Mucosa of stomach (tissue), 1 donor: Measurements from ENCODE around the gene MEIS2.

Source experiments
- H3K27me3 ChIP-seq: one replicate; pipeline ENCODE4 v1.7.0; 2013; ENCODE audit warnings: mild to moderate bottlenecking, low read length; ENCODE audit not compliant: control insufficient read depth, insufficient read depth
- H3K36me3 ChIP-seq: one replicate; pipeline ENCODE4 v1.7.0; 2013; ENCODE audit warnings: low read length; ENCODE audit not compliant: control insufficient read depth, insufficient read depth
- H3K4me1 ChIP-seq: one replicate; pipeline ENCODE4 v1.7.0; 2013; ENCODE audit warnings: mild to moderate bottlenecking, low read length; ENCODE audit not compliant: control insufficient read depth, insufficient read depth
- H3K4me3 ChIP-seq: one replicate; pipeline ENCODE4 v1.7.0; 2013; ENCODE audit warnings: low read length
- H3K9ac ChIP-seq: one replicate; pipeline ENCODE4 v1.7.0; 2013; ENCODE audit warnings: mild to moderate bottlenecking, low read length, moderate library complexity
- H3K9me3 ChIP-seq: one replicate; pipeline ENCODE4 v1.7.0; 2013; ENCODE audit warnings: mild to moderate bottlenecking, low read length, moderate library complexity; ENCODE audit not compliant: control insufficient read depth
- donor health status: Pancreatic carcinoma.

The MEIS2 gene

GRCh38 chr15:37080261-37080921 lies 20.0 kb downstream of the MEIS2 start:
- peaks cover 4% of the 10 kb centered on the region for H3K36me3 ChIP-seq
- no peaks in the 10 kb centered on the region for H3K27me3 ChIP-seq
- H3K4me1 ChIP-seq = peaks cover 7% of the 10 kb centered on the region
- H3K4me3 ChIP-seq = no peak overlapping the region
- H3K9me3 ChIP-seq = no peaks in the 10 kb centered on the region
- H3K9ac ChIP-seq = no peak overlapping the region

- Histone ChIP-seq H3K9me3 (no peaks in the 10 kb centered on the region), H3K9ac (no peak overlapping the region), H3K4me1 (peaks cover 4% of the 10 kb centered on the region), H3K27me3 (no peaks in the 10 kb centered on the region), H3K36me3 (no peaks in the 10 kb centered on the region), H3K4me3 (no peak overlapping the region)
Measured at GRCh38 chr15:37079726-37080125, 20.6 kb downstream of the MEIS2 start.

GRCh38 chr15:37078566-37078965 lies 21.8 kb downstream of the MEIS2 start:
- Histone ChIP-seq H3K36me3 (no peaks in the 10 kb centered on the region), H3K4me1 (peaks cover 4% of the 10 kb centered on the region)

GRCh38 chr15:37077623-37078351 lies 22.6 kb downstream of the MEIS2 start:
- Histone ChIP-seq H3K27me3 (no peaks in the 10 kb centered on the region), H3K4me3 (no peak overlapping the region), H3K36me3 (no peaks in the 10 kb centered on the region), H3K9me3 (no peaks in the 10 kb centered on the region), H3K4me1 (peaks cover 4% of the 10 kb centered on the region), H3K9ac (no peak overlapping the region)

More at GRCh38 chr15:37078566-37078965, 21.8 kb downstream of the MEIS2 start:
- Histone ChIP-seq H3K9ac (no peak overlapping the region), H3K9me3 (no peaks in the 10 kb centered on the region), H3K4me3 (no peak overlapping the region), H3K27me3 (no peaks in the 10 kb centered on the region)

- no peaks in the 10 kb centered on the region for H3K36me3 ChIP-seq
- H3K9me3 ChIP-seq = no peaks in the 10 kb centered on the region
- no peak overlapping the region for H3K9ac ChIP-seq
- no peak overlapping the region for H3K4me3 ChIP-seq
- peaks cover 4% of the 10 kb centered on the region for H3K4me1 ChIP-seq
- no peaks in the 10 kb centered on the region for H3K27me3 ChIP-seq
Measured at GRCh38 chr15:37076543-37076942, 23.8 kb downstream of the MEIS2 start.

GRCh38 chr15:37075777-37076176 lies 24.6 kb downstream of the MEIS2 start:
- no peaks in the 10 kb centered on the region for H3K36me3 ChIP-seq
- no peaks in the 10 kb centered on the region for H3K27me3 ChIP-seq
- no peak overlapping the region for H3K4me3 ChIP-seq
- H3K4me1 ChIP-seq = peaks cover 4% of the 10 kb centered on the region
- H3K9me3 ChIP-seq = no peaks in the 10 kb centered on the region
- H3K9ac ChIP-seq = no peak overlapping the region

- Histone ChIP-seq H3K4me1 (no peaks in the 10 kb centered on the region), H3K9ac (no peak overlapping the region), H3K36me3 (no peaks in the 10 kb centered on the region), H3K4me3 (no peak overlapping the region), H3K27me3 (no peaks in the 10 kb centered on the region), H3K9me3 (no peaks in the 10 kb centered on the region)
Measured at GRCh38 chr15:37072181-37072580, 28.2 kb downstream of the MEIS2 start.

GRCh38 chr15:37071134-37071533 lies 29.2 kb downstream of the MEIS2 start:
- no peaks in the 10 kb centered on the region for H3K36me3 ChIP-seq

GRCh38 chr15:37070686-37071085 lies 29.7 kb downstream of the MEIS2 start:
- no peaks in the 10 kb centered on the region for H3K9me3 ChIP-seq
- H3K4me3 ChIP-seq = no peak overlapping the region
- no peaks in the 10 kb centered on the region for H3K4me1 ChIP-seq
- H3K27me3 ChIP-seq = no peaks in the 10 kb centered on the region
- no peaks in the 10 kb centered on the region for H3K36me3 ChIP-seq
- no peak overlapping the region for H3K9ac ChIP-seq

More at GRCh38 chr15:37071134-37071533, 29.2 kb downstream of the MEIS2 start:
- Histone ChIP-seq H3K4me1 (no peaks in the 10 kb centered on the region), H3K9ac (no peak overlapping the region), H3K9me3 (no peaks in the 10 kb centered on the region), H3K27me3 (no peaks in the 10 kb centered on the region), H3K4me3 (no peak overlapping the region)

- Histone ChIP-seq H3K4me3 (no peak overlapping the region), H3K9ac (no peak overlapping the region), H3K9me3 (no peaks in the 10 kb centered on the region), H3K4me1 (peaks cover 25% of the 10 kb centered on the region), H3K27me3 (no peaks in the 10 kb centered on the region), H3K36me3 (no peaks in the 10 kb centered on the region)
Measured at GRCh38 chr15:37061996-37062395, 38.4 kb downstream of the MEIS2 start.

- no peaks in the 10 kb centered on the region for H3K36me3 ChIP-seq
- no peaks in the 10 kb centered on the region for H3K27me3 ChIP-seq
- no peak overlapping the region for H3K4me3 ChIP-seq
- H3K4me1 ChIP-seq = peaks cover 36% of the 10 kb centered on the region
- H3K9me3 ChIP-seq = no peaks in the 10 kb centered on the region
- no peak overlapping the region for H3K9ac ChIP-seq
Measured at GRCh38 chr15:37059086-37059485, 41.3 kb downstream of the MEIS2 start.

GRCh38 chr15:37058316-37058985 lies 41.9 kb downstream of the MEIS2 start:
- H3K9ac ChIP-seq = no peak overlapping the region
- H3K4me1 ChIP-seq = peaks cover 36% of the 10 kb centered on the region
- no peak overlapping the region for H3K4me3 ChIP-seq
- no peaks in the 10 kb centered on the region for H3K36me3 ChIP-seq
- no peaks in the 10 kb centered on the region for H3K27me3 ChIP-seq
- H3K9me3 ChIP-seq = no peaks in the 10 kb centered on the region
